Gastrocnemius medialis (tissue), 4 donors: Measurements from ENCODE around the gene LRP1-AS. TPM values are rescaled to one million over a fixed set of nuclear protein-coding genes. Genes with fewer than 3 reads are reported as not detected.
A peak's percentile ranks its signal among the peaks of the same experiment; 100 is the strongest.

Source experiments
- ATAC-seq, 2 donors: fragments of 150-250 bp; one replicate each; pipeline ENCODE4 v1.9.1; 2016
- DNase-seq, 2 donors: peaks; one replicate each; pipeline ENCODE4 v3.0.0-alpha.2; 2019
- H3K27ac ChIP-seq, 4 donors: fragments of 200-600 bp; sonication (generic); 1 replicate in 1 of 4; 2 replicates in 3 of 4; pipeline ENCODE4 v1.5.1; 2016 to 2018; ENCODE audit warnings: mild to moderate bottlenecking in 2 of 4, moderate library complexity in 1 of 4
- H3K27me3 ChIP-seq, 3 donors: fragments of 200-600 bp; sonication (generic) in 2 of 3; 1 replicate in 1 of 3; 2 replicates in 2 of 3; pipeline versions ENCODE4 v1.5.1 to v1.6.0; 2016 to 2019; ENCODE audit warnings: mild to moderate bottlenecking in 1 of 3, moderate library complexity in 1 of 3
- H3K36me3 ChIP-seq, 2 donors: fragments of 200-600 bp; sonication (generic) in 1 of 2; one replicate each; pipeline ENCODE4 v1.5.1; 2017 to 2018
- H3K4me1 ChIP-seq, 2 donors: fragments of 200-600 bp; sonication (generic) in 1 of 2; one replicate each; pipeline ENCODE4 v1.5.1; 2016 to 2017; ENCODE audit warnings: mild to moderate bottlenecking in 2 of 2
- H3K4me3 ChIP-seq, 4 donors: fragments of 200-600 bp; sonication (generic) in 3 of 4; 1 replicate in 1 of 4; 2 replicates in 3 of 4; pipeline ENCODE4 v1.5.1; 2016 to 2019; ENCODE audit warnings: mild to moderate bottlenecking in 2 of 4
- H3K9me3 ChIP-seq, 3 donors: fragments of 200-600 bp; sonication (generic) in 2 of 3; 1 replicate in 1 of 3; 2 replicates in 2 of 3; pipeline ENCODE4 v1.5.1; 2016 to 2019
- CTCF ChIP-seq, 5 experiments: fragments of 450-650 bp in 3 of 5; fragments of 200-600 bp in 2 of 5; sonication (generic) in 2 of 5; IDR thresholded peaks in 4 of 5; conservative IDR thresholded peaks in 1 of 5; 1 replicate in 4 of 5; 2 replicates in 1 of 5; pipeline ENCODE4 v1.5.1; 2016 to 2019; ENCODE audit warnings: antibody characterized with exemption in 5 of 5, mild to moderate bottlenecking in 3 of 5, moderate library complexity in 3 of 5
- POLR2A ChIP-seq, 2 donors: fragments of 450-650 bp; IDR thresholded peaks; one replicate each; pipeline ENCODE4 v1.6.1; 2017; ENCODE audit warnings: antibody characterized with exemption in 2 of 2, mild to moderate bottlenecking in 2 of 2, moderate library complexity in 2 of 2
- in situ Hi-C, 4 donors: fragments of 200-750 bp; cut with MboI; loops; one replicate each; pipeline versions ENCODE4 v1.15.0 to v1.8.0; 2017; ENCODE audit warnings: low sequenced_read_pairs in 4 of 4
- intact Hi-C: fragments of 100-400 bp; cut with DNase I; formaldehyde crosslinking; loops from one replicate; pipeline ENCODE4 v1.15.1; 2023; ENCODE audit warnings: low total_unique reads
- total RNA-seq, 4 donors: library from RNA; depleted of rRNA; stranded (reverse); fragments of >200 nt; gene quantifications; one replicate each; pipeline versions ENCODE4 v1.1.0 to v1.2.3, GENCODE V29; 2016

The LRP1-AS gene
- total RNA-seq, 4 donors from 2014 or later = not detected

- H3K36me3 ChIP-seq = no peaks in the 10 kb centered on the region
- H3K4me3 ChIP-seq = no peak overlapping the region
- in situ Hi-C loops = loop anchor here in 1 of 4 donors (10.0 kb wide), 1 partner anchor 54 kb away; no protein-coding TSS in a partner anchor
- no peak for TF ChIP-seq CTCF (IDR thresholded peaks at IDR 0.05 in 4 of 5, conservative IDR thresholded peaks at IDR 0.05 in 1 of 5)
- no peak for TF ChIP-seq POLR2A (IDR thresholded peaks at IDR 0.05)
- no peak for DNase-seq
- H3K27ac ChIP-seq = no peak overlapping the region
- peak in 1 of 2 donors; percentile 46 for ATAC-seq
- no peaks in the 10 kb centered on the region for H3K9me3 ChIP-seq
- H3K4me1 ChIP-seq = no peaks in the 10 kb centered on the region
- intact Hi-C loops = no loop called here
- H3K27me3 ChIP-seq = no peaks in the 10 kb centered on the region
Observed at GRCh38 chr12:57118711-57119271, 28.6 kb downstream of the LRP1-AS start.

GRCh38 chr12:57116580-57117281 is 30.7 kb downstream of the LRP1-AS start:
- H3K4me1 ChIP-seq = peaks cover 4 to 7% of the 10 kb centered on the region in 2 donors
- intact Hi-C loops (no loop called here), in situ Hi-C loops (loop anchor here in 1 of 4 donors (10.0 kb wide), 1 partner anchor 52 kb away; no protein-coding TSS in a partner anchor)
- H3K9me3 ChIP-seq = no peaks in the 10 kb centered on the region
- H3K27me3 ChIP-seq = no peaks in the 10 kb centered on the region
- TF ChIP-seq POLR2A (IDR thresholded peaks at IDR 0.05) = no peak
- no peak for ATAC-seq
- H3K27ac ChIP-seq = no peak overlapping the region
- no peak for DNase-seq
- no peak overlapping the region for H3K4me3 ChIP-seq
- no peaks in the 10 kb centered on the region for H3K36me3 ChIP-seq

GRCh38 chr12:57112492-57113294 is 34.7 kb downstream of the LRP1-AS start:
- in situ Hi-C loops (loop anchor here (5.0 to 10.0 kb wide), 2 partner anchors 45 to 48 kb away; no protein-coding TSS in a partner anchor), intact Hi-C loops (loop anchor here (1.0 to 5.0 kb wide), 3 partner anchors 43 to 355 kb away; partner anchors contain the start of gene ZBTB39)
- peak; percentile 52 to 67 for ATAC-seq
- no peaks in the 10 kb centered on the region for H3K9me3 ChIP-seq
- H3K4me1 ChIP-seq = peaks cover 9 to 15% of the 10 kb centered on the region in 2 donors
- H3K36me3 ChIP-seq = no peaks in the 10 kb centered on the region
- no peak for DNase-seq
- TF ChIP-seq POLR2A (IDR thresholded peaks at IDR 0.05) = no peak
- TF ChIP-seq CTCF (IDR thresholded peaks at IDR 0.05 in 4 of 5, conservative IDR thresholded peaks at IDR 0.05 in 1 of 5) = peak in 2 of 5 experiments; percentile 82 to 84
- no peaks in the 10 kb centered on the region for H3K27me3 ChIP-seq
- H3K4me3 ChIP-seq = peak overlapping the region; percentile 58 to 68 (median 64)
- H3K27ac ChIP-seq = peak overlapping the region; percentile 87 to 94 (median 93)

- no peaks in the 10 kb centered on the region for H3K27me3 ChIP-seq
- no peaks in the 10 kb centered on the region for H3K36me3 ChIP-seq
- peak; percentile 39 to 57 for TF ChIP-seq POLR2A (IDR thresholded peaks at IDR 0.05)
- TF ChIP-seq CTCF (IDR thresholded peaks at IDR 0.05 in 4 of 5, conservative IDR thresholded peaks at IDR 0.05 in 1 of 5) = no peak
- peak within 1 kb of the TSS; percentile 87 to 94 (median 93) for H3K27ac ChIP-seq
- peaks cover 9 to 15% of the 10 kb centered on the region in 2 donors for H3K4me1 ChIP-seq
- no peaks in the 10 kb centered on the region for H3K9me3 ChIP-seq
- intact Hi-C loops (loop anchor here (1.0 to 5.0 kb wide), 3 partner anchors 23 to 354 kb away; partner anchors contain the start of gene ZBTB39), in situ Hi-C loops (loop anchor here (5.0 to 10.0 kb wide), 2 partner anchors 44 to 46 kb away; no protein-coding TSS in a partner anchor)
- ATAC-seq (peak; percentile 55 to 60), DNase-seq (peak in 1 of 2 donors; percentile 73)
- peak within 1 kb of the TSS; percentile 58 to 68 (median 64) for H3K4me3 ChIP-seq
Observed at GRCh38 chr12:57111031-57111734, 36.2 kb downstream of the LRP1-AS start, which contains the start of gene STAT6. STAT6 (minus strand) TSS chr12:57111362; CDS start chr12:57108278, 3,084 bp downstream.
